Forelimb muscle (tissue), 1 donor: ENCODE data around the gene DNAJB7. TPM values are rescaled to one million over a fixed set of nuclear protein-coding genes. Genes with fewer than 3 reads are reported as not detected.
"Not testable (repeated sequence)": the region's sequence is repeated elsewhere in the genome, so short reads cannot be mapped to it uniquely, and the experiment has no call there.

ENCODE experiments used
- DNase-seq: peaks from one replicate; pipeline ENCODE4 v3.0.0-alpha.2; 2013; ENCODE audit warnings: low read depth
- polyA plus RNA-seq: library from polyadenylated mRNA; unstranded; fragments of 120-200 nt; gene quantifications from one replicate; pipeline ENCODE4 v1.2.1, GENCODE V29; 2013; ENCODE audit not compliant: insufficient read length

DNAJB7 gene
- polyA plus RNA-seq, 1 donor: 0.47 TPM

DNA sequence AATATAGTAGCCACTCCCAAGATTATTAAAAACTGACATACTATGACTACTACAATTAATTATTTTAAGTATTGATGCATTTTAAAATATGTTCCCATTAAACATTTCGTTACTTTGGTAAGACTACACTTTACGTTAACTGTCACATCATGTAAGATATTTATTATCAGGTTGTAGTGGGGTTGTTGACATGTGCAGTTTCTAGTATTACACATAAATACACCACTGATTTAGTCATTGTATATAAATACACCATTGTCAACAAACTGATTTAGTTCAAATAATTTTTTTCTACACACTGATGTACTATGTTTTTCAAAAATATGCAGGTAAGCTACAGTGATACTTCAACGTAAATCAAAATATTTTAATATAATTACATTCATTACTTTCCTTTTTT, 17.0 kb downstream of the DNAJB7 start:
- no peak for DNase-seq

DNA sequence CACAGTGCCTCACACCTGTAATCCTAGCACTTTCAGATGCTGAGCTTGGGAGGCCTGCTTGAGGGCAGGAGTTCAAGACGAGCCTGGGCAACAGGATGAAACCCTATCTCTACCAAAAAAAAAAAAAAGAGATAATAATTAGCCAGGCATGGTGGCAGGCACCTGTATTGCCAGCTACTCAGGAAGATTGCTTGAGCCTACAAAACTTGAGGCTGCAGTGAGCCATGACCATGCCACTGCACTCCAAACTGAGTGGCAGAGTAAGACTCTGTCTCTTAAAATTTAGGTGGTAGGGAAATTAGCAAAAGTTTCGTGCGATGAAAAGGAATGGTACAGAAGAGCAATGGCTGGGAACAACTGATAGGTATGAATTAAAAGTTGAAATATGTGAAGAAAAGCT, 23.4 kb downstream of the DNAJB7 start:
- DNase-seq: no peak

- DNase-seq: no peak
Measured at GRCh38 chr22:40834619-40835018, 27.3 kb downstream of the DNAJB7 start.

DNA sequence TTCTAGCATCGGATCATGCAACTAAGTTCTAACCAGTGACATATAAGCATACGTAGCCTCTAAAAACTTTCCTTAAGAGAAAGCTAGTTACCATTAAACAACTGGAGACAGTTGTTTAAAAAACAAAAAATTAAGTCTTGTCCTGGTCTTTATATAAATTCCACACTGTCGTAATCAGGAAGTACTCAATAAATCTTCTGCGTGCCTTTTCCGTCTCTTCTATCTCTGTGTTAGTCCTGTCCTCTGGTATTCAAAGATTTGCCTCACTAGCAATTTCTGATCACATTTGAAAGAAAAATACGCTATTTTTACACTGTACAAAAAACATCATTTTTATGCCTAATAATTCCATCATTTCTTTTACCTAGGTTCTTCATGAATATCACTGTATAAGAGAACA, 32.8 kb downstream of the DNAJB7 start:
- DNase-seq: no peak

DNA sequence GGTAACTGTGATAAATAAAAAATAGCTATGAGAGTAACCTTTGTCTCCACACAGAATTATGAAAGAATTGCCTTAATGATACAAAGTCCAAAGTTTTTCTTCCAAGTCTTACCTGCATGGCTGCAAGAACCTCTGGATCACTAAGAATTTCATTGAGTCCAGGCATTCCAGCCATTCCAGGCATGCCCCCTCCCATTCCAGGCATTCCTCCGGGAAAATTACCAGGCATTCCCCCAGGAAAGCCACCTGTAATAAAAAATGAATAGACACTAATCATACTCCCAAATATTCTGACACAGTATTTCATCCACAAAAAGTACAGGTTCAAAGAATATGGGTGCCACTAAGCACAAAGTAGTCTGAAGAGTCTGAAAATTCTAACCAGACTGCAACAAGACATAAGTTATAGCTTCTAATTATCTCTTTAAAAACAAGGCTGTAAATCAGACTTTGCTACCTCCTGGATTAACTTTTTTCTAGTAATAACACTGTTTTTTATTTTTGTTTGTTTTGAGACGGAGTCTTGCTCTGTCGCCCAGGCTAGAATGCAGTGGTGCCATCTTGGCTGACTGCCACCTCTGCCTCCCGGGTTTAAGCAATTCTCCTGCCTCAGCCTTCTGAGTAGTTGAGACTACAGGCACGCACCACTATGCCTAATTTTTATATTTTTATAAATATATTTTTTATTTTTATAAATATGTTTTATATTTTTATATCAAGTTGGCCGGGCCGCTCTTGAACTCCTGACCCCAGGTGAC, 34.8 kb downstream of the DNAJB7 start:
- DNase-seq: no peak

- not testable (repeated sequence) for DNase-seq
Measured at GRCh38 chr22:40826292-40826691, 35.6 kb downstream of the DNAJB7 start.

DNA sequence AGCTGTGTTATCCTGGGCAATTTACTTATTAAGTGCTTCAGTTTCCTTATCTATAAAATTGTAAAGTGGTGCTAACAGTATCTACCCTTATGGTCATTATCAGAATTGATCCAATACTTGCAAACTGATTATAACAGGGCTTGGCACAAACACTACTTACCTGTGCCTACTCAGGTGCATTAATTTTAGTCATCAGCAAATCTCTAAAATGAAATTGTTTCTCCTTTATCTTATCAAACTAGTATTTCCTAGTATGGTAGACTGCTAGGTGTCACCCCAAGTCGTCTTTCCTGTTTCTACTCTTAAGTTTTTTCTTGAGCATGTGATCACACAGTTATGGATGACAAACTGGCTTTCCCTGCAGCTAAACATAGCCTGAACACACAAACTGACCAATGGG, 38.5 kb downstream of the DNAJB7 start:
- no peak for DNase-seq

DNA sequence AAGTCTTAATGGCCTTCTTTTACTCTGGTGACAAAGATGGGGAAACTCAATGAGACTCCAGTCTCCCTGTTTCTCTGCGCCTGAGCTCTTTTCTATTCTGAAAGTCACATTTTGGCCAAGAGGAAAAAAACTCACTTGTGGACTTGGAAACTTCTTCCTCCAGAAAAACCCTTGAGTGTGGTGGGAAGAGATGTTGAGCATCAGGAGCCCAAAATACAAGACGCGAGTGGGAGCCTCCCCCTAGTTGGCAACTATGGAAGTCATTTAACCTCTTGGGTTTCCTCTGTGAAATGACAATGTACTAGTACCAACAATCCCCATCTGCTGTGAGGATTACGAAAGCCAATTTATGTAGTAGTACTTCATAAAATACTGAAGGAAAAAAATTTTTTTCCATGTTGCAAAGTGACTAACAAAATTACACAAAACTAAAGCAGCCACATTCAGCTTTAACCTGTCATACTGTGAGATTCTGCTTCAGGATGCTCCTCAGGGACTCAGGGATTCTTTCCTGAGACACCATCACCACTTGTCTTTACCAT, 42.2 kb downstream of the DNAJB7 start:
- peak; percentile 5 for DNase-seq

DNA sequence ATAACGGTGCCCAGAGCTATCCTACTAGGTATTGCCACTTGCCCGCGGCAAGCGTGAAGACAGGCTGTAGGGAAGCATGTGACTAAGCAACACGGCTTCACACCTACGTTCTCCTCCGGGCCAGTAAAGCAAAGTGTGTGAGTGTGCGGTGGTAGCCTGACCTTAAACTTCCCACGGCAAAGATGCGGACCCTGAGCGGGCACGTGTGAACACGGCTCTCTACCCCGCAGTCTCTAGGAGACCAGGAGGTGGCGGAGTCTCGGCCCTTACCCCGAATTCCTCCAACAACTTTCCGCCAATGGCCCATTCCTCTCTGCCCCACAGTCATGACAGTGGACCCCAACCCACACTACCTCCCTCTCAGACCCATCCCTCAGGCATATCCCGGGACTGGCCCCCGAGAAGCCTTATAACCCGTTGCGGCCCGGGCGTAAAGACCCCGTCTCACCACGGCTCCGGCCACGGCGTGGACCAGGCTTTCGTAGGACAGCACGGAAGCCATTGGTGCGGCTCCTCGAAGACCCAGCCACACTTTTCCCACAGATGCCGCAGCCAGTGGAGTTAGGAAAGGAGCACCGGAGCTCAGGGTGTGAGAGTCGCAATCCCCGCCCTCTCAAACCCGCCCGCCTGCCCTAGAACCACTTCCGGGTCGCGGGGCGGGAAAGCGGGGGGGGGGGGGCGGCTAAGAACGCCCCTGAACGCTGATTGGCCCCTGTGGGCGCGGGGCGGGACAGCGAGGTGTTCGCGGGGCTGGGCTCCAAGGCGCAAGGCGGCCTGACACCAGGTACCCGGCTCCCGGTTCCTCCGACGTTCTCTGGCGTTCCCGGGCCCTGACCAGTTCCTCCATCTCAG, 42.9 kb downstream of the DNAJB7 start, which contains the start of gene SLC25A17:
Gene SLC25A17 (minus strand): TSS at position 600 of the 852 bp plus-strand sequence. CDS start 98 bp downstream, at position 502.
- DNase-seq: peak; percentile 47

GRCh38 chr22:40818192-40818746, 43.6 kb downstream of the DNAJB7 start:
- DNase-seq: no peak

DNA sequence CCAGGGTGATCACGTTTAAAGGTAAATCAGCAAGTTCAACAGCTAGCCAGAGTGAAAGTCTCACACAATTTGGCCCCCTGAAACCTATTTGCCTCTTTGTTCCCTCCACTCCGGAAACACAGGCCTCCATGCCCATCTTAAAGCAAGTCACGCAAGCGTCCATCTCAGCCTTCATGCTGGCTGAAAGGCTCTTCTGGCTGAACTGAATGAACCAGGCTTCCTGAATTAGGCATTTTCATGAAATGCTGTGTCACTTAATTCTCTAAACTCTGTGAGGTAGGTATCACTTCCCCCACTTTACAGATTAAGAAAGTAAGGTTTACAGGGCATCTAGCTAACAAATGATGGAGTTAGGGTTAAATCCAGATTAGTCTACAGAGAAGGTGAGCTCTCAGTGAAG, 44.2 kb downstream of the DNAJB7 start:
- DNase-seq: no peak

DNA sequence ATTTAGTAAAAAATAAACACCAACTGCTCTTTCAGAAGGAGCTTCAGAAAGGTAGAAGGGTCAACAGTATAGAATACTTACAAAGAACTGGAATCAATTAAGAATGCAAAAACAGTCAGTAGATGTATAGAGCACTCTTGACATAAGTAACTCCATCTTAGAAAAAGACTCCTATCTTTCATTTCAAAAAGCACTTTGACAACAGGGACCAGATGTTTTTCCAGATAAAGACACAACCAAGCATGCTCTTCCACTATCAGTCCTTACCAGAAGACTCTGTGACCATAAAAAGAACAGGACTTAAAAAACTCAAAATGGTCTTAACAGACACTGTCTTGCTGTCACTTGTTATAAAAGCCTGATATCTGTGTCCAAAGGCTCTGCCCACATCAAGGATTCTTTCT, 48.0 kb downstream of the DNAJB7 start:
- no peak for DNase-seq

Other genes starting within 250 kb of the DNAJB7 start
- gene MRTFA, start 225.4 kb downstream of the DNAJB7 start, polyA plus RNA-seq: 25.8 TPM
- 0.20 TPM for gene MCHR1, start 182.6 kb downstream of the DNAJB7 start, polyA plus RNA-seq
- gene SLC25A17, start 42.8 kb downstream of the DNAJB7 start, polyA plus RNA-seq: 20.9 TPM
- gene ST13, start 5.5 kb downstream of the DNAJB7 start, polyA plus RNA-seq: 495 TPM
- 14.1 TPM for gene XPNPEP3, start 5.0 kb downstream of the DNAJB7 start, polyA plus RNA-seq
- gene RBX1, start 89.3 kb upstream of the DNAJB7 start, polyA plus RNA-seq: 63.4 TPM
- 33.3 TPM for gene EP300, start 230.5 kb upstream of the DNAJB7 start, polyA plus RNA-seq